ENCODE measurements around the gene FURIN.
"Not testable (repeated sequence)": the region's sequence is repeated elsewhere in the genome, so short reads cannot be mapped to it uniquely, and the experiment has no call there.

The FURIN gene

DNA sequence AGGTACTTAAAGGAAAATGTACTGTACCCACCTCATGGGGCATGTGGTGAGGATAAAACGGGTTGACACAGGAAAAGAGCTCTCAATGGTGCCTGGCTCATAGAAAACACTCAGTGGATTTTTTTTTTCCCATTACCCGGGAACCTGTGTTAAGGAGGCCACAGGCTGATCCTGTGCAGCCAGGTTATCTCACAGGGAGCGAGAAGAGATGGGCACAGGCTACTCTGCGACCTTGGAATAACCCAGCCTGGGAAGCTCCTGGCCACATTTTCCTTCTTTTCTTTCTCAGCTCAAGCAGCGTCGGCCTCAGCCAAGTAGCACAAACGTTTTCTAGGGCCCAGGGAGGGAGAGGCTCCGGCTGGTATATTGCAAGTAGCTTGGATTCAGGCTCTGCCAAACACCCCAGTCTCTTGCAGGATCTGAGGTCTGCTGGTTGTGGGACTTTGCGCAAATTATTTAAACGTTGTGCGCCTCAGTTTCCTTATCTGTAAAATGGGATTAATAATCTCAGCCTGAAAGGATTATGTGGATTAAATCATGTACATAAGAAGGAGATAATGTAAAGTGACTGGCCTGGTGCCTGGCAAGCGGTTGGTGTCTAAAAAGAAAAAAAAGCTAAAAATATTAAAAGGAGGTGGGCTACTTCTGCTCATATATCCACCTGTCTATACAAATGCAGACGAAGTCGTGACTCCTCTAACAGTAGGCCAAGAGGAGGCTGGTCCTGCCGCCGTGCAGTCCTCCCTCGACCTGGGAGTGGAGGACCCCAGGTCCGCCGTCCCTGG lies 2.2 kb downstream of the FURIN start:
- DNase-seq (ENCODE audit: low read depth), result no peak

DNA sequence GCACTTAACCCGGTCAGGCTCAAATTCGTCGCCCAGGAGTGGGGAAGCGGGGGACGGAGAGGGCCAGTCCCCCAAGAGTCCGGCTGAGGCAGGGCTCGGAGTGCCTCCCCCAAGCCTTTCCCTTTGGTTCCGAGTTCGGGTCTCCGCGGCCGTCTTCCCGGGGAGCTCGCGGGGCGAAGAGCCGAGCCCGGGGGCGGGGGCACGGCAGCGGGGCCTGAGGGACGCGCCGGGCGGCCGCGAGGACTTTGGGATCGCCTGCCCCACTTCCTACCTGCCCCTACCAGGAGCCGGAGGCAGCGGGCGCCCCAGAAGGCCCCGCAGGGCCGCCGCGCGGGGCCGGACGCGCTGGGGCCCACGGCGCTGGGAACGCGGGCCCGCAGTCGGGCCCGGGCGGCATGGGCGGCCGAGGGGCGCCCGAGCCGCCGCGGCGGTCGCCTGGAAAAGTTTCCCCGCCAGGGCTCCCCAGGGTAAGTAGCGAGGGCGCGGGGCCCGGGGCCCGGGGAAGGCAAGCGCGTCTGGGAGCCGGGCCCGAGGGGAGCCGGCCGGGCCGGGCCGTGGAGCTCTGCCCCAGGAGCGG lies 2.8 kb downstream of the FURIN start:
- DNase-seq (ENCODE audit: low read depth), result no peak

DNA sequence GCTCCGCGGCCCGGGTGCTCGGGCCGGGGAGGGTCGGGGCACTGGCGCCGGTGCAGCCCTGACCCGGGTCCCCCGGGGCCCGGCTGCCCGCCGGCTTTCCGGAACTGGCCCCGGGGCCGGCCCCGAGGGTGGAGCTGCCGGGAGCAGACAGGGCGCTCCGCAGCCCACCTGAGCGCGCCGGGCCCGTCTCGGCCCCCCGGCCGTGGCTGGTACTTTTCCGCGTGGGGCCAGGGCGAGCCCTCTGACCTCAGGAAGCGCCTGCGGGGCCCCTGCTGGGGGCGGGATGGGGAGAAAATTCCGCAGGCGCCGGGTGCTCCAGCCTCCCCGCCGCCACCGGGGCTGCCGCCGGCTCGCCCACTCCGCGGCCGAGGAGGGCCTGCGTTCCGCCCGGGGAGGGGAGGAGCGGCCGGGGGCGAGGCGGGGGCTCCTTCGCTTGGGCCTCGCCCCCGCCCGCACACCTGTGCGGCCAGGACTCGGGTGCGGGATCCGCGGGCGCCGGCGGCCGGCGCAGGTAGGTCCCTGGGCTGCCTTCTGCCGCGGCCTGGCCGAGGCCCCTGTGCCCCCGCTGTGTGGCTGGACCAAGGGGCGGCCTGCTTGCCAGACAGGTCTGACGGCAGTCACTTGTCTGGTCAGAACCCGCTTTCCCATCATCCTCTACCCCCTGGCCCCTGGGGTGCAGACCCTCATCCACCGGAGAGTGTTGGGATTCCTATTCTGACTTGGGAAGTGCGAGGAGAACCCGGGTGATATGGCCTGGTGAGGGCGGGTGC lies 3.5 kb downstream of the FURIN start:
- no peak for DNase-seq (ENCODE audit: low read depth)

DNA sequence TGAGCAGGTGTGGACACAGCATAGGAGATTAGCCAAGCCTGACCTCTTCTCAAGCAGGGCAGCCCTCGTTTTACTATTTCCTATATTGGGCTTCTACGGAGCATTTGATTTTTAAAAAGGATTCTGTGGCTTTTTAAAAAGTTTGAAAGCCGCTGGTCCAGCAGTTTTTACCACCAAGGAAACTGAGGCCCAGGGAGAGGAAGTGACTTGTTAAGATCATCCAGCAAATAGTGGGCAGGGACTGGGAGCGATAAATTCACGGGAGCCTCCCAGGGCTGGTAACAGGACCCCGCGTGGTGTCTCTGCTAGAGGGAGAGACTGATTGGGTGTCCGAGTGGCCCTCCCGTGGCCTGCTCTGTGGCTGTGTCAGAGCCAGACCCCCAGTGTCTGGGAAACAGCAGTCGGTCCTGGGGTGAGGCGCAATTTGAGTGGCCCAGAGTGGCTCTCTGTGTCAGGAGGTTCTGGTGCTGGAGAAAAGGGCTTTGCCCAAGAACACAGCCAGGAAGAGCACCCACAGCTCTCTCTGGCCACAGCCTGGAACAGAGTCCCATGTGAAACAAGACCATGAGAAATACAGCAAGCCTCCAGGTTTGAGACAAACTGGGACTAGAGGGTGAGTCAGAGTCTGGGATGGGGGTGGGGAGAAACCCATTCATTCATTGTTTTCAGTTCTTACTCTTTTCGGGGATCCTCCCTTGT lies 4.2 kb downstream of the FURIN start:
- DNase-seq (ENCODE audit: low read depth), result peak; percentile 29

DNA sequence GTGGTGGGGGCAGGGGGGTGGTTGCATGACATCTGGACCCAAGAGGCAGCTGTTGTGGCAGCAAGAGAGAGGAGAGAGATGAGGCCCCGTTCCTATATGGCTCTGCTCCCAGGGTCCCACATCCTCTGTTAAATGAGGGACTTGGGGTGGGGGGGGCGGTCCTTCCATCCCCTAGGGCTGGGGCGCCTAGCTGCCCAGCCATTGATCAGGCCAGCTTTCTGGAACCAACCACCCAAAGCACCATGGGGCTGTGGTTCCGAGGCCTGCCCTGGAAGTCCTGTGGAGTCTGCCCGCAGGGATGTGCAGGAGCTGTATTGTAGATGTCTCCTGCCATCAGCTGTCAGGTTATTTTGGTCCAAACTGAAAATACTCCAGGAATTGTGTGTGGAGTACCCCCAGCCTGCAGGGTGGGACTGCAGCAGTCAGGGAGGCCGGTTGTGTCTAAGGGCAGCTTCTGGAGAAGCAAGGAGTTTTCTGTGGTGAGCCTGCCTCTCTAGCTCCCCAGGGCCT lies 5.2 kb downstream of the FURIN start:
- DNase-seq (ENCODE audit: low read depth), result no peak

DNA sequence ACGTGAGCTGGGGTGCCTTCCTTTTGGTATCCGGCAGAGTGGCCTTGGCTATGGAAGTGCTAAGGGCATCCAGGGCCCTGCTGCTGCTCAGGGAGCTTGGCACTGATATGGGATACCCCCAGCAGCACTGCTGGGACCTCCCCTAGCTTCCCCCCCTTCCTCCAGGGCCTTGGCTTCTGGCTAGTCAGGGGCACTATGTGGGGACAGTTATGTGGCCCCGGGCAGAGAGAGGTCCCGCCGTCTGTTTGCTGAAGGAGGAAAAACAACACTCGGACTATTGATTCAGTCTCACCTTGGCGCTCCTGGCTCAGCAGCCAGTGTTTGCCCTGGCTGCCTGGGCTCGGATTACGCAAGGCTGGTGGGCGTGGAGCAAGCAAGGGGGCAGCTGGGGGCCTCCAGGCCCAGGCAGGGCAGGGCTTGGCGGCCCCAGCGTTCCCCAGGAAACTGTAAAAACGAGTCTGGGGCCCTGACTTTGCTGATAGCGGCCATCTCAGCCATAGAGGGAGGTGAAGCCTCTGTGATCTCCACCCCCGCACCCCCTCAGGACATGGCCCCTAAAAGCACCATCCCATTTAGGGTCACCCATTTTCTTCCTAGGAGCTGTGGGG lies 5.7 kb downstream of the FURIN start:
- DNase-seq (ENCODE audit: low read depth), result no peak

DNA sequence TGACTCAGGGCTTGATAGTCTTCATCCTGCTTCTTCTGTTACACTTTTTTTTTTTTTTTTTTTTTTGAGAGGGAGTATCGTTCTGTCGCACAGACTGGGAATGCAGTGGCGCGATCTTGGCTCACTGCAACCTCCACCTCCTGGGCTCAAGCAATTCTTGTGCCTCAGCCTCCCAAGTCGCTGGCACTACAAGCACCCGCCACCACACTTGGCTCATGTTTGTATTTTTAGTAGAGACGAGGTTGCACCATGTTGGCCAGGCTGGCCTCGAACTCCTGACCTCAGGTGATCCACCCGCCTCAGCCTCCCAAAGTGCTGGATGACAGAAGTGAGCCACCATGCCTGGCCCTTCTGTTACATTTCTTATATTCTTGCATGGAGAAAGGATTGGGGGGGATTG lies 6.6 kb downstream of the FURIN start:
- not testable (repeated sequence) for DNase-seq (ENCODE audit: low read depth)

DNA sequence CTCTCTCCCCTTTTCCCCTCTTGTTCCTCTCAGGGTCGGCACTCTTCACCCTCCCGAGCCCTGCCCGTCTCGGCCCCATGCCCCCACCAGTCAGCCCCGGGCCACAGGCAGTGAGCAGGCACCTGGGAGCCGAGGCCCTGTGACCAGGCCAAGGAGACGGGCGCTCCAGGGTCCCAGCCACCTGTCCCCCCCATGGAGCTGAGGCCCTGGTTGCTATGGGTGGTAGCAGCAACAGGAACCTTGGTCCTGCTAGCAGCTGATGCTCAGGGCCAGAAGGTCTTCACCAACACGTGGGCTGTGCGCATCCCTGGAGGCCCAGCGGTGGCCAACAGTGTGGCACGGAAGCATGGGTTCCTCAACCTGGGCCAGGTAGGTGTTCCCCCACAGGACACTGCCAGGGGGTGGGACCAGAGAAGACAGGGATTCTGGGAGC lies 7.2 kb downstream of the FURIN start:
- no peak for DNase-seq (ENCODE audit: low read depth)

DNA sequence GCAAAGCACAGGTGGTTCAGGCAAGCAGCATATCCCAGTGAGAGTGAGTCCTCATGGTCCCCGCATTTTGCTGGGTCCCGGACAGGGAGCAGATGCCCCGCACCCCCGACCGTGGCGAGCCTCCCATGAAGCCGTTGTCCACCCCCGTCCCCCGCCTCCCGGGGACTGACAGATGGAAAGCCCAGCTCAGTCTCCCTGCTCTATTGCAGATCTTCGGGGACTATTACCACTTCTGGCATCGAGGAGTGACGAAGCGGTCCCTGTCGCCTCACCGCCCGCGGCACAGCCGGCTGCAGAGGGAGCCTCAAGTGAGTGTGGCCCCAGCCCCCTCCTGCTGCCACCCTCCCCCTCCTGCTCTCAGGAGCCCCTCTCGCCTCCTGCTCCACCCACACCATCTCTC lies 7.7 kb downstream of the FURIN start:
- DNase-seq (ENCODE audit: low read depth), result no peak

DNA sequence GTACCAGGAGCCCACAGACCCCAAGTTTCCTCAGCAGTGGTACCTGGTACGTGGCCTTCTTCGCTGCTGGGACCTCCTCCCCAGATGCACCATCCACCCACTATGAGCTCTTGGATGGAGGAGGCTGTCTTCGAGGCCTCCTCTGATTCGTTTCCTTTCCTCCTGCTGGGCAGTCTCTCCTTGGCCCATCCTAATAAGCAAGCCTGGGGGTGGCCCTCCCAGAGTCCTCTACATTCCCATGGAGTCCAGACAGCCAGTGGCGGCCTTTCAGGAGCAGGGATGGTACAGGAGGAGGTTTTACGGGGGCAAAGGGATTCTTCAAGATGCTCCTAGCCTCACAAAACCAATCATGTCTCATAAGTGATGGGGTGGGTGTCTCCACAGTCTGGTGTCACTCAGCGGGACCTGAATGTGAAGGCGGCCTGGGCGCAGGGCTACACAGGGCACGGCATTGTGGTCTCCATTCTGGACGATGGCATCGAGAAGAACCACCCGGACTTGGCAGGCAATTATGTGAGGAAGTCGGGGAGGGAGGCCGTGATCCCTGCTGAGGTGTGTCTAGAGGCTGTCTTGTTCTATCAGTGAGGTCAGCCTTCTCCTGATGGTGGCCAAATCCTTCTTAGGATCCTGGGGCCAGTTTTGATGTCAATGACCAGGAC lies 8.3 kb downstream of the FURIN start:
- no peak for DNase-seq (ENCODE audit: low read depth)

DNA sequence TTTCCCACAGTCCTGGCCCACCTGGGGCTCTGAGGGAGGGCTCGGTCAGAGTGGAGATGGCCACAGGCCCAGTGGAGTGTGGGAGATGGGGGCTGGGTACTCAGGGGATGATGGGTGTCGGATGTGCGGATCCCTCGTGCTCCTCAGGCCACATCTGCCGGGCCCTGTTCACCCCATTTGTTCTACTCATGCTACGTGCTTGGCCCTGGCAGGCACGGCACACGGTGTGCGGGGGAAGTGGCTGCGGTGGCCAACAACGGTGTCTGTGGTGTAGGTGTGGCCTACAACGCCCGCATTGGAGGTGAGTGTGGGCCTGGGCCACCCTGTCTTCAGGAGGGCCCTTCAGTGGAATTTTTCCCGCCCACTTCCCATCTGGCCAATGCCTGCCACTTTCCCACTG lies 8.9 kb downstream of the FURIN start:
- no peak for DNase-seq (ENCODE audit: low read depth)

DNA sequence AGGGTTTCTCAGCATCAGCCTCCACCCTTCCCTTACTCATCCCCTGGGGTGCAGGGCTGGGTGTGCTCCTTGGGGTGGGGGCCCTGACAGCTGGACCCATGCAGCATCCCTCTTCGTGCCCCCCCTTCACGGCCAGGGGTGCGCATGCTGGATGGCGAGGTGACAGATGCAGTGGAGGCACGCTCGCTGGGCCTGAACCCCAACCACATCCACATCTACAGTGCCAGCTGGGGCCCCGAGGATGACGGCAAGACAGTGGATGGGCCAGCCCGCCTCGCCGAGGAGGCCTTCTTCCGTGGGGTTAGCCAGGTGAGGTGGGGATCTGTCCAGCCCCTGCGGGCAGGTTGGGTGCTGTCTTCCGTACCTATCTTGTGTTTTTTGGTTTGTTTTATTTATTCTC lies 9.6 kb downstream of the FURIN start:
- no peak for DNase-seq (ENCODE audit: low read depth)

DNA sequence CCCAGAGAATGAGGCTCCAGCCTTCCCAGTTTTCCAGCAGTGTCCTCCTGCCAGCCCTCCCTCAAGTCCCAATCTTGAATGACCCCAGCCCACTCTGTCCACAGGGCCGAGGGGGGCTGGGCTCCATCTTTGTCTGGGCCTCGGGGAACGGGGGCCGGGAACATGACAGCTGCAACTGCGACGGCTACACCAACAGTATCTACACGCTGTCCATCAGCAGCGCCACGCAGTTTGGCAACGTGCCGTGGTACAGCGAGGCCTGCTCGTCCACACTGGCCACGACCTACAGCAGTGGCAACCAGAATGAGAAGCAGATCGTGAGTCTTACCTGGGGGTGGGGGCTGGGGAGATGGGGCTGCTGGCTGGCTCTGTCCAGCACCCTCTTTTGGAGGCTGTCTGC lies 10.3 kb downstream of the FURIN start:
- no peak for DNase-seq (ENCODE audit: low read depth)

DNA sequence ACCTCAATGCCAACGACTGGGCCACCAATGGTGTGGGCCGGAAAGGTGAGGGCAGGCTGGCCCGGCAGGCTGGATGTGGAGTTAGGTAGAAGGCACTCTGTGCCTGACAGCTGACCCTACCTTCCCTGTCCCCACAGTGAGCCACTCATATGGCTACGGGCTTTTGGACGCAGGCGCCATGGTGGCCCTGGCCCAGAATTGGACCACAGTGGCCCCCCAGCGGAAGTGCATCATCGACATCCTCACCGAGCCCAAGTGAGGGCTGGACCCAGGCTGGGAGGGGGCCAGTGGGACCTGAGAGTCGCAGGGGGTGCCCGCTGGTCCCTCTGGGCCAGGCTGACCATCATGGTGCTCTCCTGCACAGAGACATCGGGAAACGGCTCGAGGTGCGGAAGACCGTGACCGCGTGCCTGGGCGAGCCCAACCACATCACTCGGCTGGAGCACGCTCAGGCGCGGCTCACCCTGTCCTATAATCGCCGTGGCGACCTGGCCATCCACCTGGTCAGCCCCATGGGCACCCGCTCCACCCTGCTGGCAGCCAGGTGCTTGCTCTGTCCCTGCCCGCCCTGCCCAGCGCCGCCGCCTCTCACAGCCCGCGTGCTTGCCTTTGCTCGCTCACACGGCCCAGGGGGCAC lies 11.5 kb downstream of the FURIN start:
- DNase-seq (ENCODE audit: low read depth), result no peak

DNA sequence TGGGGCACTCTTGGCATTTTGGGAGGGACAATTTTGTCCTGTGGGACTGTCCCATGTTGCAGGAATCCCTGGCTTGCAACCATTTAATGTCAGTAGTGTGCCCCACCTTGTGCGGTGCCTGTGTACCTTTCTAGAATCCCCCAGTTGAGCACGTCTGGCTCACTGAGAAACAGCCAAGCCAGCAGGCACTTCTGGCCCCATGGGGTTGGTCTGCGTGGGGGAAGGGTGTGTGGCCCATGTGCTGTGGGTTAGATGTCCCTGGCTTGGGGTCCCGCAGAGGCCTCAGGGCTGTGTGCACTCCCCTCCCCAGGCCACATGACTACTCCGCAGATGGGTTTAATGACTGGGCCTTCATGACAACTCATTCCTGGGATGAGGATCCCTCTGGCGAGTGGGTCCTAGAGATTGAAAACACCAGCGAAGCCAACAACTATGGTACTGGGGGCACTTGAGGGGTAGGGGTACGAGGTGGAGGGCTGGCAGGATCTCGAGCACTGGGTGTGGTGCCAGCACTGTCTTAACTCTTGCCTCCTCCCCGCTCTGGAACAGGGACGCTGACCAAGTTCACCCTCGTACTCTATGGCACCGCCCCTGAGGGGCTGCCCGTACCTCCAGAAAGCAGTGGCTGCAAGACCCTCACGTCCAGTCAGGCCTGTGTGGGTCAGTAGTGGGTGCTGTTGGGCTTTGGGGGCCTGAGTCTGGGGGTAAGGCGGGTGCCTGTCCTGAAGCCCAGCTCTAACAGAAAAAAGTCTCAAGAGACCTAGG lies 12.2 kb downstream of the FURIN start:
- no peak for DNase-seq (ENCODE audit: low read depth)

DNA sequence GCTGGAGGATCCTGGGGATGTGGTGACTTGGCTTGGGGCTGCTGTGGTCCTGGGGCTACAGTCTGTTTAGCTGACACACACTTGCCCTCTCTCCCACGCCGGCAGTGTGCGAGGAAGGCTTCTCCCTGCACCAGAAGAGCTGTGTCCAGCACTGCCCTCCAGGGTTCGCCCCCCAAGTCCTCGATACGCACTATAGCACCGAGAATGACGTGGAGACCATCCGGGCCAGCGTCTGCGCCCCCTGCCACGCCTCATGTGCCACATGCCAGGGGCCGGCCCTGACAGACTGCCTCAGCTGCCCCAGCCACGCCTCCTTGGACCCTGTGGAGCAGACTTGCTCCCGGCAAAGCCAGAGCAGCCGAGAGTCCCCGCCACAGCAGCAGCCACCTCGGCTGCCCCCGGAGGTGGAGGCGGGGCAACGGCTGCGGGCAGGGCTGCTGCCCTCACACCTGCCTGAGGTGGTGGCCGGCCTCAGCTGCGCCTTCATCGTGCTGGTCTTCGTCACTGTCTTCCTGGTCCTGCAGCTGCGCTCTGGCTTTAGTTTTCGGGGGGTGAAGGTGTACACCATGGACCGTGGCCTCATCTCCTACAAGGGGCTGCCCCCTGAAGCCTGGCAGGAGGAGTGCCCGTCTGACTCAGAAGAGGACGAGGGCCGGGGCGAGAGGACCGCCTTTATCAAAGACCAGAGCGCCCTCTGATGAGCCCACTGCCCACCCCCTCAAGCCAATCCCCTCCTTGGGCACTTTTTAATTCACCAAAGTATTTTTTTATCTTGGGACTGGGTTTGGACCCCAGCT lies 13.0 kb downstream of the FURIN start:
- no peak for DNase-seq (ENCODE audit: low read depth)

DNA sequence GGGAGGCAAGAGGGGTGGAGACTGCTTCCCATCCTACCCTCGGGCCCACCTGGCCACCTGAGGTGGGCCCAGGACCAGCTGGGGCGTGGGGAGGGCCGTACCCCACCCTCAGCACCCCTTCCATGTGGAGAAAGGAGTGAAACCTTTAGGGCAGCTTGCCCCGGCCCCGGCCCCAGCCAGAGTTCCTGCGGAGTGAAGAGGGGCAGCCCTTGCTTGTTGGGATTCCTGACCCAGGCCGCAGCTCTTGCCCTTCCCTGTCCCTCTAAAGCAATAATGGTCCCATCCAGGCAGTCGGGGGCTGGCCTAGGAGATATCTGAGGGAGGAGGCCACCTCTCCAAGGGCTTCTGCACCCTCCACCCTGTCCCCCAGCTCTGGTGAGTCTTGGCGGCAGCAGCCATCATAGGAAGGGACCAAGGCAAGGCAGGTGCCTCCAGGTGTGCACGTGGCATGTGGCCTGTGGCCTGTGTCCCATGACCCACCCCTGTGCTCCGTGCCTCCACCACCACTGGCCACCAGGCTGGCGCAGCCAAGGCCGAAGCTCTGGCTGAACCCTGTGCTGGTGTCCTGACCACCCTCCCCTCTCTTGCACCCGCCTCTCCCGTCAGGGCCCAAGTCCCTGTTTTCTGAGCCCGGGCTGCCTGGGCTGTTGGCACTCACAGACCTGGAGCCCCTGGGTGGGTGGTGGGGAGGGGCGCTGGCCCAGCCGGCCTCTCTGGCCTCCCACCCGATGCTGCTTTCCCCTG lies 13.8 kb downstream of the FURIN start:
- no peak for DNase-seq (ENCODE audit: low read depth)

DNA sequence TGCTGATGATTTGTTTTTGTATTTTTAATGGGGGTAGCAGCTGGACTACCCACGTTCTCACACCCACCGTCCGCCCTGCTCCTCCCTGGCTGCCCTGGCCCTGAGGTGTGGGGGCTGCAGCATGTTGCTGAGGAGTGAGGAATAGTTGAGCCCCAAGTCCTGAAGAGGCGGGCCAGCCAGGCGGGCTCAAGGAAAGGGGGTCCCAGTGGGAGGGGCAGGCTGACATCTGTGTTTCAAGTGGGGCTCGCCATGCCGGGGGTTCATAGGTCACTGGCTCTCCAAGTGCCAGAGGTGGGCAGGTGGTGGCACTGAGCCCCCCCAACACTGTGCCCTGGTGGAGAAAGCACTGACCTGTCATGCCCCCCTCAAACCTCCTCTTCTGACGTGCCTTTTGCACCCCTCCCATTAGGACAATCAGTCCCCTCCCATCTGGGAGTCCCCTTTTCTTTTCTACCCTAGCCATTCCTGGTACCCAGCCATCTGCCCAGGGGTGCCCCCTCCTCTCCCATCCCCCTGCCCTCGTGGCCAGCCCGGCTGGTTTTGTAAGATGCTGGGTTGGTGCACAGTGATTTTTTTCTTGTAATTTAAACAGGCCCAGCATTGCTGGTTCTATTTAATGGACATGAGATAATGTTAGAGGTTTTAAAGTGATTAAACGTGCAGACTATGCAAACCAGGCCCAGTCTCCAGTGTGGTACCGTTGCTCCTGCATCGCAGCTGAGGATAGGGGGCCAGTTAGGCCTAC lies 14.6 kb downstream of the FURIN start:
- no peak for DNase-seq (ENCODE audit: low read depth)
